Panc1 (cell line): ENCODE measurements around the gene MRPL11. TPM values are rescaled to one million over a fixed set of nuclear protein-coding genes. Genes with fewer than 3 reads are reported as not detected.
"Not testable (repeated sequence)": the region's sequence is repeated elsewhere in the genome, so short reads cannot be mapped to it uniquely, and the experiment has no call there.

Experiments
- ATAC-seq: fragments of 200-7000 bp; cut with Tn5 transposase; 2 replicates; pipeline ENCODE4 v1.9.1; 2020; ENCODE audit warnings: mild to moderate bottlenecking, moderate library complexity
- BruUV-seq: library from RNA; stranded (reverse); fragments of 400-500 nt; replicated peaks from 2 replicates; lab custom pipeline; 2021; lab: Mats Ljungman, UMichigan
- CTCF ChIA-PET: fragments of 300-600 bp; sonication (Branson Sonifier 250); formaldehyde crosslinking; loops from one replicate; lab custom pipeline; 2022; ENCODE audit warnings: antibody characterized with exemption; lab: Charles Lee
- POLR2A ChIA-PET: fragments of 300-600 bp; sonication (Branson Sonifier 250); formaldehyde crosslinking; loops from one replicate; lab custom pipeline; 2022; ENCODE audit warnings: antibody characterized with exemption; lab: Charles Lee
- DNase-seq: peaks from one replicate; pipeline ENCODE4 v3.0.0-alpha.2; 2010; ENCODE audit warnings: low read depth, low spot score
- H3K27ac ChIP-seq: 2 replicates; pipeline ENCODE4 v1.5.1; 2011; ENCODE audit warnings: mild to moderate bottlenecking, low read length, inconsistent platforms
- H3K27me3 ChIP-seq: fragments of 200-500 bp; sonication (Bioruptor generic); 2 replicates; pipeline ENCODE4 v1.6.0; 2014; ENCODE audit warnings: low read length, inconsistent platforms; ENCODE audit not compliant: control insufficient read depth, insufficient read depth
- H3K36me3 ChIP-seq: fragments of 200-500 bp; sonication (Bioruptor generic); 2 replicates; pipeline ENCODE4 v1.5.1; 2014; ENCODE audit warnings: inconsistent platforms, mild to moderate bottlenecking, low read length, moderate library complexity; ENCODE audit not compliant: control insufficient read depth, insufficient read depth
- H3K4me1 ChIP-seq: 2 replicates; pipeline ENCODE4 v1.5.1; 2011; ENCODE audit warnings: inconsistent platforms, mild to moderate bottlenecking, low read length, moderate library complexity; ENCODE audit not compliant: control insufficient read depth, insufficient read depth
- H3K4me3 ChIP-seq, 2 experiments: 2 replicates each; pipeline ENCODE4 v1.5.1; 2011 to 2012; ENCODE audit warnings: low read depth in 2 of 2, low read length in 2 of 2, mild to moderate bottlenecking in 2 of 2, inconsistent platforms in 1 of 2, moderate library complexity in 1 of 2
- H3K9me3 ChIP-seq: fragments of 200-500 bp; sonication (Bioruptor generic); 2 replicates; pipeline ENCODE4 v1.5.1; 2014; ENCODE audit warnings: low read depth, mild to moderate bottlenecking, inconsistent platforms, low read length, moderate library complexity; ENCODE audit not compliant: control insufficient read depth, insufficient read depth
- CTCF ChIP-seq: fragments of 450-650 bp; IDR thresholded peaks from 2 replicates; pipeline ENCODE4 v1.5.1; 2017; ENCODE audit warnings: mild to moderate bottlenecking
- POLR2AphosphoS5 ChIP-seq: IDR thresholded peaks from 2 replicates; pipeline ENCODE4 v1.6.1; 2012; ENCODE audit warnings: mild to moderate bottlenecking, low read depth, low read length, moderate library complexity
- REST ChIP-seq, 2 experiments: IDR thresholded peaks; 2 replicates each; pipeline ENCODE4 v1.6.1; 2011 to 2012; ENCODE audit warnings: low read depth in 2 of 2, control low read depth in 1 of 2, low read length in 1 of 2, mild to moderate bottlenecking in 1 of 2, moderate library complexity in 1 of 2; ENCODE audit not compliant: insufficient read depth in 1 of 2
- SIN3A ChIP-seq: IDR thresholded peaks from 2 replicates; pipeline ENCODE4 v1.6.1; 2012; ENCODE audit warnings: low read depth, mild to moderate bottlenecking, low read length, moderate library complexity, borderline replicate concordance; ENCODE audit not compliant: insufficient read depth
- TCF7L2 ChIP-seq: IDR thresholded peaks from 2 replicates; pipeline ENCODE4 v1.6.1; 2011; ENCODE audit warnings: mild to moderate bottlenecking, low read depth, low read length, inconsistent platforms
- in situ Hi-C: cut with HindIII; loops from 2 replicates; pipeline ENCODE4 v1.10.0; 2016; ENCODE audit warnings: low sequenced_read_pairs, low pct_unique_long_range_greater_than_20kb
- intact Hi-C: fragments of 100-400 bp; cut with micrococcal nuclease; formaldehyde crosslinking; loops from one replicate; pipeline ENCODE4 v1.10.0; 2022; ENCODE audit not compliant: unreplicated experiment
- total RNA-seq: library from RNA; stranded (reverse); gene quantifications from one replicate; pipeline ENCODE4 v1.2.1, GENCODE V29; 2021; ENCODE audit not compliant: unreplicated experiment

The MRPL11 gene
- total RNA-seq, 1 experiment from 2014 or later, result 158 TPM

DNA sequence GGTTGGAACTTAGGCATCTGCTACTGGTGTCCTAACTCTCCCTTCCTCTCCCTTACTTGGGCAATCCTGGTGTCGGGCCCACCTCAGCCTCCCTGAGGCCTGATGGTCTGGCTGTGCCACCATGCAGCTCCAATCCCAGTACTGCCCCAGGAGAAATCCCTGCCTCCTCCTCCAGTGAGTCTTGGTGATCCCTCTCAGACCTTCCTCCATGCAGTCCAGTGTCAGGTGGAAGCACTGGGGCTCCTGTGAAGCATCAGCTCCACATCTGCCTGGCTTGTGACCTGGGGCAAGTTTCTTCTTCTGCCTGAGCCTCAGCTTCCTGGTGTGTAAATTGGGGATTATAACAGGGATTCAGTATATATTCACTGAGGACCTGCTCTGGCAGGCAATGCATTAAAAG, 26.3 kb upstream of the MRPL11 start:
- ATAC-seq (no peak), DNase-seq (no peak)
- no TSS peak for BruUV-seq
- Histone ChIP-seq H3K9me3 (no peaks in the 10 kb centered on the region), H3K36me3 (no peaks in the 10 kb centered on the region), H3K27ac (no peak overlapping the region), H3K27me3 (no peaks in the 10 kb centered on the region), H3K4me3 (no peak overlapping the region), H3K4me1 (peaks cover 11% of the 10 kb centered on the region)
- CTCF ChIA-PET, result no interaction called here
- in situ Hi-C loops (no loop called here), intact Hi-C loops (no loop called here)
- POLR2A ChIA-PET, result interaction anchor here (0.6 kb wide), 1 partner anchor 187 kb away, joined by 3 read pairs; no protein-coding TSS in a partner anchor
- TF ChIP-seq POLR2AphosphoS5, result no peak
- no peak for TF ChIP-seq TCF7L2
- no peak for TF ChIP-seq CTCF
- TF ChIP-seq REST (IDR thresholded peaks at IDR 0.05; ENCODE audit: insufficient read depth in 1 of 2, low read depth in 2 of 2, low read length in 1 of 2), result no peak
- no peak for TF ChIP-seq SIN3A

GRCh38 chr11:66464116-66464515, 25.5 kb upstream of the MRPL11 start:
- peaks cover 11% of the 10 kb centered on the region for H3K4me1 ChIP-seq
- H3K36me3 ChIP-seq, BruUV-seq, H3K4me3 ChIP-seq, DNase-seq, H3K9me3 ChIP-seq, intact Hi-C loops, in situ Hi-C loops, H3K27me3 ChIP-seq, H3K27ac ChIP-seq, ATAC-seq, CTCF ChIA-PET: not testable (repeated sequence)
- POLR2A ChIA-PET, result interaction anchor here (0.6 kb wide), 1 partner anchor 188 kb away, joined by 3 read pairs; no protein-coding TSS in a partner anchor

DNA sequence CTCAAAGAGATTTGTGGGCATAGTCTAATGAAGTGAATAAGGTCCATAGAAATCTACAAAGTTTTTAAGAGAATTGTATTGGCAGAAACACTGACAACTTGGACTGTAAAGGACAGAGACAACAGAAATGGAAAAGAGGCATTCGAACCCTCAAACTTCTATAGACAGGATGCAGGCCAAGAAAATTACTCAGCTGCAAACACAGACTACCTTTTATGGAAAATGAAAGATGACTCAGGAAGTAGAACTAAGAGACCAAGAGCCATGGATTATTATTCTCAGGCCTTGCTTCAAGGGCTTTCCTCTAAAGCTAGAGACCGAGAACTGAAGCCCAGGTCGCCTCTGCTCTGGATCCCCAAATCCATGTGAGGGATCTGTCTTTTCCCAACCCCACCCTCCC, 24.3 kb upstream of the MRPL11 start:
- ChIA-PET CTCF (no interaction called here), POLR2A (no interaction called here)
- Histone ChIP-seq H3K4me3 (no peak overlapping the region), H3K27ac (no peak overlapping the region), H3K4me1 (peaks cover 10% of the 10 kb centered on the region), H3K9me3 (no peaks in the 10 kb centered on the region), H3K36me3 (no peaks in the 10 kb centered on the region), H3K27me3 (no peaks in the 10 kb centered on the region)
- in situ Hi-C loops (no loop called here), intact Hi-C loops (no loop called here)
- ATAC-seq, result no peak
- DNase-seq, result no peak
- TF ChIP-seq CTCF, result no peak
- TF ChIP-seq POLR2AphosphoS5, result no peak
- no TSS peak for BruUV-seq
